B cell (primary cell): ENCODE measurements around the gene TOR1AIP2. TPM values are rescaled to one million over a fixed set of nuclear protein-coding genes. Genes with fewer than 3 reads are reported as not detected.

ENCODE experiments used
- ATAC-seq: fragments of 200-7000 bp; cut with Tn5 transposase; one replicate; pipeline ENCODE4 v1.10.0; 2021; ENCODE audit warnings: low read depth, mild to moderate bottlenecking, moderate number of reproducible peaks, moderate library complexity
- CTCF ChIA-PET: fragments of 350-600 bp; sonication (Branson Sonifier 250); formaldehyde crosslinking; loops from one replicate; lab custom pipeline; 2021; ENCODE audit warnings: antibody characterized with exemption, inconsistent platforms; lab: Charles Lee
- POLR2A ChIA-PET: fragments of 350-600 bp; sonication (Branson Sonifier 250); formaldehyde crosslinking; loops from one replicate; lab custom pipeline; 2021; ENCODE audit warnings: antibody characterized with exemption; lab: Charles Lee
- DNase-seq: peaks from one replicate; pipeline ENCODE4 v3.0.0; 2013
- H2AFZ ChIP-seq: 2 replicates; pipeline ENCODE4 v1.6.1; 2012; ENCODE audit warnings: mild to moderate bottlenecking, low read depth, low read length; ENCODE audit not compliant: insufficient read depth, poor library complexity, severe bottlenecking
- H3K27ac ChIP-seq, 2 donors: 1 replicate in 1 of 2; 2 replicates in 1 of 2; pipeline ENCODE4 v1.5.1; 2012 to 2013; ENCODE audit warnings: low read length in 2 of 2, mild to moderate bottlenecking in 2 of 2, moderate library complexity in 1 of 2
- H3K27me3 ChIP-seq, 4 experiments: fragments of 200-600 bp in 1 of 4; sonication (generic) in 1 of 4; replicated peaks in 1 of 4; 1 replicate in 2 of 4; 2 replicates in 2 of 4; pipeline versions ENCODE4 v1.6.1 to v1.7.0; 2013 to 2016; ENCODE audit warnings: low read length in 3 of 4, mild to moderate bottlenecking in 2 of 4, mixed read lengths in 1 of 4, moderate library complexity in 1 of 4; ENCODE audit not compliant: insufficient read depth in 4 of 4, control insufficient read depth in 3 of 4; ENCODE audit errors: control extremely low read depth in 1 of 4
- H3K36me3 ChIP-seq, 2 experiments: replicated peaks in 1 of 2; 1 replicate in 1 of 2; 2 replicates in 1 of 2; pipeline versions ENCODE4 v1.6.1 to v1.7.1; 2013; ENCODE audit warnings: low read length in 1 of 2; ENCODE audit not compliant: insufficient read depth in 2 of 2, control insufficient read depth in 1 of 2; ENCODE audit errors: control extremely low read depth in 1 of 2, extremely low read depth in 1 of 2
- H3K4me1 ChIP-seq, 2 donors: fragments of 200-600 bp in 1 of 2; sonication (generic) in 1 of 2; 1 replicate in 1 of 2; 2 replicates in 1 of 2; pipeline versions ENCODE4 v1.5.1 to v1.6.1; 2013 to 2017; ENCODE audit warnings: low read length in 2 of 2; ENCODE audit not compliant: control insufficient read depth in 2 of 2, insufficient read depth in 2 of 2
- H3K4me2 ChIP-seq: replicated peaks from 2 replicates; pipeline ENCODE3; 2012; ENCODE audit warnings: mild to moderate bottlenecking, low read depth, low read length; ENCODE audit not compliant: poor library complexity, severe bottlenecking
- H3K4me3 ChIP-seq, 5 experiments: fragments of 200-600 bp in 1 of 5; sonication (generic) in 1 of 5; 1 replicate in 3 of 5; 2 replicates in 2 of 5; pipeline versions ENCODE4 v1.5.1 to v1.7.0; 2011 to 2016; ENCODE audit warnings: low read length in 4 of 5, mild to moderate bottlenecking in 4 of 5, low read depth in 2 of 5, control low read depth in 1 of 5, moderate library complexity in 1 of 5; ENCODE audit not compliant: insufficient read depth in 1 of 5; ENCODE audit errors: control extremely low read depth in 1 of 5, extremely low read depth in 1 of 5
- H3K79me2 ChIP-seq: fragments of 200-600 bp; sonication (generic); one replicate; pipeline ENCODE4 v1.6.0; 2016; ENCODE audit warnings: low read length; ENCODE audit not compliant: control insufficient read depth, insufficient read depth
- H3K9ac ChIP-seq: fragments of 200-600 bp; sonication (generic); 2 replicates; pipeline ENCODE4 v1.6.1; 2017; ENCODE audit warnings: mild to moderate bottlenecking, low read length, moderate library complexity
- H3K9me3 ChIP-seq, 3 donors: one replicate each; pipeline versions ENCODE4 v1.6.1 to v1.7.1; 2013; ENCODE audit warnings: low read length in 2 of 3; ENCODE audit not compliant: control insufficient read depth in 2 of 3, insufficient read depth in 1 of 3; ENCODE audit errors: control extremely low read depth in 1 of 3
- H4K20me1 ChIP-seq: 2 replicates; pipeline ENCODE4 v1.6.0; 2012; ENCODE audit warnings: mild to moderate bottlenecking, low read length; ENCODE audit not compliant: insufficient read depth, control insufficient read depth, poor library complexity, severe bottlenecking
- H3K27ac Mint-ChIP-seq: one replicate; pipeline ENCODE4 v1.8.0; 2021; ENCODE audit warnings: mixed read lengths
- H3K27me3 Mint-ChIP-seq: one replicate; pipeline ENCODE4 v1.8.0; 2021; ENCODE audit warnings: mixed read lengths
- H3K4me1 Mint-ChIP-seq: one replicate; pipeline ENCODE4 v1.8.0; 2021; ENCODE audit warnings: mixed read lengths
- H3K4me3 Mint-ChIP-seq: one replicate; pipeline ENCODE4 v1.8.0; 2021; ENCODE audit warnings: mixed read lengths
- H3K9me3 Mint-ChIP-seq: one replicate; pipeline ENCODE4 v1.8.0; 2022; ENCODE audit warnings: mixed read lengths; ENCODE audit not compliant: insufficient read depth
- CTCF ChIP-seq: fragments of 200-600 bp; IDR thresholded peaks from one replicate; pipeline ENCODE4 v1.8.0; 2022; ENCODE audit warnings: antibody characterized with exemption, mild to moderate bottlenecking
- EZH2 ChIP-seq: IDR thresholded peaks from 2 replicates; pipeline ENCODE4 v1.6.1; 2012; ENCODE audit warnings: borderline replicate concordance, low read depth, mild to moderate bottlenecking, moderate library complexity, low read length; ENCODE audit not compliant: insufficient read depth, poor library complexity, severe bottlenecking
- WGBS: methylation state at CpG from one replicate; pipeline ENCODE4 v1.1.5; 2013; ENCODE audit warnings: missing lambda C conversion rate; ENCODE audit not compliant: insufficient coverage; 5-methylcytosine and 5-hydroxymethylcytosine counted together
- intact Hi-C: fragments of 100-400 bp; cut with micrococcal nuclease; formaldehyde crosslinking; loops from one replicate; pipeline ENCODE4 v1.10.0; 2022
- polyA plus RNA-seq: library from polyadenylated mRNA; depleted of rRNA; stranded (reverse); fragments of >200 nt; gene quantifications from 2 replicates; pipeline ENCODE4 v1.2.3, GENCODE V29; 2012
- total RNA-seq, 2 donors: library from RNA; stranded (reverse); fragments of 120-200 nt in 1 of 2; gene quantifications; 1 replicate in 1 of 2; 2 replicates in 1 of 2; pipeline versions ENCODE4 v1.2.3 to v1.2.4, GENCODE V29; 2013 to 2022

The TOR1AIP2 gene
- total and polyA plus RNA-seq, 2 donors (not counting 1 experiment from before 2014, with no cell fraction given) = 13.6 to 54.4 TPM

- CTCF ChIA-PET = interaction anchor here (0.7 to 3.2 kb wide), 35 partner anchors 9 to 1514 kb away, joined by 3 to 42 read pairs (median 5); partner anchors contain the start of gene QSOX1
- H3K36me3 ChIP-seq = no peaks in the 10 kb centered on the region
- peaks cover 28% of the 10 kb centered on the region for H3K27me3 Mint-ChIP-seq
- ATAC-seq = peak; percentile 38
- no peaks in the 10 kb centered on the region for H3K79me2 ChIP-seq
- no peak overlapping the region for H3K27ac ChIP-seq
- peak overlapping the region; percentile 47 to 58 (median 56) for H3K4me3 ChIP-seq
- DNase-seq = no peak
- H3K4me2 ChIP-seq = peak overlapping the region; percentile 73
- intact Hi-C loops = loop anchor here (1.0 to 5.0 kb wide), 3 partner anchors 364 to 735 kb away; partner anchors contain the start of gene AXDND1
- no peak for TF ChIP-seq CTCF
- no peak for TF ChIP-seq EZH2
- H3K9ac ChIP-seq = peak overlapping the region; percentile 62
- H3K4me3 Mint-ChIP-seq = peak overlapping the region; percentile 94
- H3K4me1 Mint-ChIP-seq = peaks cover 17% of the 10 kb centered on the region
- H3K4me1 ChIP-seq = peaks cover 12 to 22% of the 10 kb centered on the region in 2 donors
- peak overlapping the region; percentile 76 for H3K27ac Mint-ChIP-seq
- H4K20me1 ChIP-seq = no peaks in the 10 kb centered on the region
- POLR2A ChIA-PET = interaction anchor here (0.6 to 0.8 kb wide), 4 partner anchors 66 to 691 kb away, joined by 3 to 8 read pairs (median 4); partner anchors contain the start of gene SOAT1
- WGBS = 6% methylated on average over 12 of the region's 16 CpGs
- peak overlapping the region; percentile 74 for H2AFZ ChIP-seq
- no peaks in the 10 kb centered on the region for H3K9me3 Mint-ChIP-seq
- H3K9me3 ChIP-seq = no peaks in the 10 kb centered on the region
- H3K27me3 ChIP-seq = peaks cover 0 to 18% (median 7%) of the 10 kb centered on the region in 4 experiments
Observed at GRCh38 chr1:179814546-179814838, 63.1 kb downstream of the TOR1AIP2 start.
